Activated CD8-positive, alpha-beta memory T cell treated with anti-CD3 and anti-CD28 coated beads, Interleukin-2, amount 50 U/mL, for 4 hours (primary cell): ENCODE data around the gene RFX5.
A peak's percentile ranks its signal among the peaks of the same experiment; 100 is the strongest.
"Not testable (repeated sequence)": the region's sequence is repeated elsewhere in the genome, so short reads cannot be mapped to it uniquely, and the experiment has no call there.

Experiments
- DNase-seq: peaks from one replicate; pipeline ENCODE4 v3.0.0-alpha.2; 2020

The RFX5 gene

GRCh38 chr1:151361883-151362282, 14.8 kb upstream of the RFX5 start:
- DNase-seq: no peak

- DNase-seq: no peak
Measured at GRCh38 chr1:151356696-151357095, 9.6 kb upstream of the RFX5 start.

GRCh38 chr1:151352021-151352718, 5.1 kb upstream of the RFX5 start:
- no peak for DNase-seq

- not testable (repeated sequence) for DNase-seq
Measured at GRCh38 chr1:151350323-151350722, 3.3 kb upstream of the RFX5 start.

- no peak for DNase-seq
Measured at GRCh38 chr1:151347523-151348246, 633 bp upstream of the RFX5 start.

- DNase-seq: no peak
Measured at GRCh38 chr1:151346082-151346768, 827 bp downstream of the RFX5 start.

- no peak for DNase-seq
Measured at GRCh38 chr1:151344291-151344690, 2.8 kb downstream of the RFX5 start.

GRCh38 chr1:151343587-151343986, 3.5 kb downstream of the RFX5 start:
- no peak for DNase-seq

- no peak for DNase-seq
Measured at GRCh38 chr1:151342569-151342968, 4.5 kb downstream of the RFX5 start.

- no peak for DNase-seq
Measured at GRCh38 chr1:151342021-151342420, 5.0 kb downstream of the RFX5 start.

GRCh38 chr1:151340870-151341754, 5.9 kb downstream of the RFX5 start:
- DNase-seq: peak; percentile 38

GRCh38 chr1:151336556-151336955, 10.5 kb downstream of the RFX5 start:
- no peak for DNase-seq

GRCh38 chr1:151334822-151335221, 12.2 kb downstream of the RFX5 start:
- DNase-seq: no peak

GRCh38 chr1:151327903-151328674, 19.0 kb downstream of the RFX5 start:
- no peak for DNase-seq

GRCh38 chr1:151327223-151327902, 19.7 kb downstream of the RFX5 start, which contains the start of gene PI4KB:
Gene PI4KB (minus strand): TSS chr1:151327416. CDS start chr1:151316481, 10,935 bp downstream.
- peak; percentile 82 for DNase-seq

- DNase-seq: peak; percentile 57
Measured at GRCh38 chr1:151326619-151327222, 20.3 kb downstream of the RFX5 start.

GRCh38 chr1:151325646-151326429, 21.2 kb downstream of the RFX5 start:
- no peak for DNase-seq

- DNase-seq: no peak
Measured at GRCh38 chr1:151325231-151325630, 21.8 kb downstream of the RFX5 start.

- DNase-seq: no peak
Measured at GRCh38 chr1:151324390-151324930, 22.6 kb downstream of the RFX5 start.

GRCh38 chr1:151318975-151319374, 28.1 kb downstream of the RFX5 start:
- no peak for DNase-seq
